Endodermal cell (in vitro differentiated cells): Measurements from ENCODE around the gene PHOX2A. TPM values are rescaled to one million over a fixed set of nuclear protein-coding genes. Genes with fewer than 3 reads are reported as not detected.

Source experiments
- DNase-seq: peaks from one replicate; pipeline ENCODE4 v3.0.0-alpha.2; 2017
- H3K27ac ChIP-seq: 2 replicates; pipeline ENCODE4 v1.5.1; 2013; ENCODE audit warnings: mild to moderate bottlenecking, low read depth, low read length, moderate library complexity
- H3K27me3 ChIP-seq: 2 replicates; pipeline ENCODE4 v1.6.1; 2013; ENCODE audit warnings: mild to moderate bottlenecking, low read length, moderate library complexity; ENCODE audit not compliant: insufficient read depth, control insufficient read depth, poor library complexity, severe bottlenecking
- H3K36me3 ChIP-seq: 2 replicates; pipeline ENCODE4 v1.7.0; 2013; ENCODE audit warnings: mild to moderate bottlenecking, low read length, moderate library complexity; ENCODE audit not compliant: control insufficient read depth, insufficient read depth
- H3K4me1 ChIP-seq: one replicate; pipeline ENCODE4 v1.7.0; 2013; ENCODE audit warnings: low read length; ENCODE audit not compliant: control insufficient read depth, insufficient read depth
- H3K4me3 ChIP-seq: 2 replicates; pipeline ENCODE4 v1.5.1; 2013; ENCODE audit warnings: mild to moderate bottlenecking, low read length, moderate library complexity
- H3K9ac ChIP-seq: 2 replicates; pipeline ENCODE4 v1.6.1; 2013; ENCODE audit warnings: mild to moderate bottlenecking, low read length, moderate library complexity; ENCODE audit not compliant: poor library complexity, severe bottlenecking; ENCODE audit errors: extremely low read depth
- H3K9me3 ChIP-seq: 2 replicates; pipeline ENCODE4 v1.6.1; 2013; ENCODE audit warnings: mild to moderate bottlenecking, low read length, moderate library complexity; ENCODE audit not compliant: control insufficient read depth
- H3K27ac Mint-ChIP-seq: 2 replicates; pipeline ENCODE4 v1.8.0; 2020; ENCODE audit warnings: mixed read lengths
- H3K27me3 Mint-ChIP-seq: 2 replicates; pipeline ENCODE4 v1.8.0; 2021; ENCODE audit warnings: mild to moderate bottlenecking, mixed read lengths; ENCODE audit not compliant: insufficient read depth
- H3K36me3 Mint-ChIP-seq: 2 replicates; pipeline ENCODE4 v1.8.0; 2020; ENCODE audit warnings: low read depth, mixed read lengths
- H3K4me1 Mint-ChIP-seq: 2 replicates; pipeline ENCODE4 v1.8.0; 2020; ENCODE audit warnings: mixed read lengths
- H3K4me3 Mint-ChIP-seq: 2 replicates; pipeline ENCODE4 v1.8.0; 2020; ENCODE audit warnings: mild to moderate bottlenecking, moderate library complexity, mixed read lengths
- H3K9me3 Mint-ChIP-seq: 2 replicates; pipeline ENCODE4 v1.8.0; 2020; ENCODE audit warnings: mild to moderate bottlenecking, mixed read lengths
- whole genome bisulfite sequencing, 2 experiments: methylation state at CpG; one replicate each; pipeline versions ENCODE4 v1.1.5 to v1.1.7; 2013; ENCODE audit warnings: missing lambda C conversion rate in 2 of 2, mixed read lengths in 1 of 2; ENCODE audit not compliant: insufficient coverage in 1 of 2, insufficient read length in 1 of 2; 5-methylcytosine and 5-hydroxymethylcytosine counted together
- total RNA-seq, 2 donors: library from RNA; stranded (reverse); fragmentation: NEBNext Ultra II Directional in 1 of 2; extraction: Animal tissue kit (Norgen Biotek cat#: 25700) in 1 of 2; gene quantifications; 2 replicates in 1 of 2; 3 replicates in 1 of 2; pipeline ENCODE4 v1.2.1, GENCODE V29; 2021
- TF ChIP-seq, protein P1 (sequence below): fragments of 200-600 bp; sonication (generic); conservative IDR thresholded peaks from 2 replicates; pipeline ENCODE4 v1.5.0; 2021; ENCODE audit warnings: antibody characterized with exemption, mild to moderate bottlenecking

PHOX2A gene
- total RNA-seq, 2 donors from 2014 or later: 0.92 TPM; not detected in 1

DNA sequence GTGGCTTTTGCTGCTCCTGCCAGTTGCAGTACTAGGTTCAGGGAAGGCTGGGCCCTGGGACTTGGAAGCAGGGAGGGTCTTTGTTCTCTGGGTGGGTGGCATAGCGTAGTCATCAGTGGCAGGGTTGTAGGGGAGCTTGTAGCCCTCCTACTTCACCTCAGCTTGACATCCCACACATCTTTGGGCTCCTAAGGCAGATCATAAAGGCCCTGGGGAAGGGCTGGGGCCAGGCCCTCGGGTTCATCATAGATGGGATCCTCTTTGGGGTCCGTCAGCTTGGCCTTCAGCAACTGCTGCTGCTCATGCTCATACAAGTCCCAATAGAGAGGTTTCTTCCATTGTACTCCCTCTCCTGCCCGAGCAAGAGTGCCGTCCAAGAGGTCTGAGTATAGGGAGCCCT lies 6.0 kb upstream of the PHOX2A start:
- H3K4me3 ChIP-seq: no peak overlapping the region
- no peaks in the 10 kb centered on the region for H3K36me3 ChIP-seq
- H3K27me3 ChIP-seq: peaks cover 41% of the 10 kb centered on the region
- Mint-ChIP-seq H3K4me1 (peaks cover 5% of the 10 kb centered on the region), H3K36me3 (no peaks in the 10 kb centered on the region), H3K4me3 (no peak overlapping the region), H3K27me3 (peaks cover 40% of the 10 kb centered on the region), H3K27ac (no peak overlapping the region), H3K9me3 (no peaks in the 10 kb centered on the region)
- 93 to 100% methylated on average over 3 to 4 of the region's 5 CpGs for WGBS, 2 experiments
- H3K9ac ChIP-seq: no peak overlapping the region
- TF ChIP-seq, protein P1, sequence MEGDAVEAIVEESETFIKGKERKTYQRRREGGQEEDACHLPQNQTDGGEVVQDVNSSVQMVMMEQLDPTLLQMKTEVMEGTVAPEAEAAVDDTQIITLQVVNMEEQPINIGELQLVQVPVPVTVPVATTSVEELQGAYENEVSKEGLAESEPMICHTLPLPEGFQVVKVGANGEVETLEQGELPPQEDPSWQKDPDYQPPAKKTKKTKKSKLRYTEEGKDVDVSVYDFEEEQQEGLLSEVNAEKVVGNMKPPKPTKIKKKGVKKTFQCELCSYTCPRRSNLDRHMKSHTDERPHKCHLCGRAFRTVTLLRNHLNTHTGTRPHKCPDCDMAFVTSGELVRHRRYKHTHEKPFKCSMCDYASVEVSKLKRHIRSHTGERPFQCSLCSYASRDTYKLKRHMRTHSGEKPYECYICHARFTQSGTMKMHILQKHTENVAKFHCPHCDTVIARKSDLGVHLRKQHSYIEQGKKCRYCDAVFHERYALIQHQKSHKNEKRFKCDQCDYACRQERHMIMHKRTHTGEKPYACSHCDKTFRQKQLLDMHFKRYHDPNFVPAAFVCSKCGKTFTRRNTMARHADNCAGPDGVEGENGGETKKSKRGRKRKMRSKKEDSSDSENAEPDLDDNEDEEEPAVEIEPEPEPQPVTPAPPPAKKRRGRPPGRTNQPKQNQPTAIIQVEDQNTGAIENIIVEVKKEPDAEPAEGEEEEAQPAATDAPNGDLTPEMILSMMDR: no peak
- peaks cover 4% of the 10 kb centered on the region for H3K4me1 ChIP-seq
- peaks cover 5% of the 10 kb centered on the region for H3K9me3 ChIP-seq
- DNase-seq: no peak
- no peak overlapping the region for H3K27ac ChIP-seq

DNA sequence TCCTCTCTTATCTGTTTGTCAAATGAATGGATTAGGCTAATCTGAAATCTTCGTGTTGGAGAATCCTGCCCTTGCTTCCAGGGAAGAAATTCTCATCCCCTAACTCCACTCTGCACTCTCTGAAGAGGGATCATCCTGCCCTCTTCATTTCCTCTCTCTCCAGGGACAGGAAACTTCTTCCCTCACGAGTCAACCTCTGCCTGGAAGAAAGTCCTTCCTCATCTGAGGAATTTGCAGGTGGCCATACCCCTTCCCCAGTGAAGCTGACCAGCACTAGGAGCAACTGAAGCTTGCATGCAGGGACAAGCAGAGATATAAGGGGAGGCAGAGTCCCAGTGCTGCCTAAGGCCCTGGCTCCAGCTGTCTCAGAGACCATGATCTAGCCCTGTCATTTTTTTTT lies 3.6 kb upstream of the PHOX2A start:
- TF ChIP-seq, protein P1: no peak
- H3K4me1 Mint-ChIP-seq: peaks cover 8% of the 10 kb centered on the region
- no peaks in the 10 kb centered on the region for H3K9me3 Mint-ChIP-seq
- no peaks in the 10 kb centered on the region for H3K36me3 ChIP-seq
- WGBS, 2 experiments: 0 to 46% methylated on average over 1 to 2 of the region's 2 CpGs
- no peaks in the 10 kb centered on the region for H3K36me3 Mint-ChIP-seq
- no peak overlapping the region for H3K27ac Mint-ChIP-seq
- no peak overlapping the region for H3K9ac ChIP-seq
- H3K27ac ChIP-seq: no peak overlapping the region
- H3K9me3 ChIP-seq: no peaks in the 10 kb centered on the region
- H3K4me1 ChIP-seq: no peaks in the 10 kb centered on the region
- peaks cover 64% of the 10 kb centered on the region for H3K27me3 ChIP-seq
- no peak overlapping the region for H3K4me3 ChIP-seq
- peaks cover 43% of the 10 kb centered on the region for H3K27me3 Mint-ChIP-seq
- H3K4me3 Mint-ChIP-seq: no peak overlapping the region
- DNase-seq: no peak

DNA sequence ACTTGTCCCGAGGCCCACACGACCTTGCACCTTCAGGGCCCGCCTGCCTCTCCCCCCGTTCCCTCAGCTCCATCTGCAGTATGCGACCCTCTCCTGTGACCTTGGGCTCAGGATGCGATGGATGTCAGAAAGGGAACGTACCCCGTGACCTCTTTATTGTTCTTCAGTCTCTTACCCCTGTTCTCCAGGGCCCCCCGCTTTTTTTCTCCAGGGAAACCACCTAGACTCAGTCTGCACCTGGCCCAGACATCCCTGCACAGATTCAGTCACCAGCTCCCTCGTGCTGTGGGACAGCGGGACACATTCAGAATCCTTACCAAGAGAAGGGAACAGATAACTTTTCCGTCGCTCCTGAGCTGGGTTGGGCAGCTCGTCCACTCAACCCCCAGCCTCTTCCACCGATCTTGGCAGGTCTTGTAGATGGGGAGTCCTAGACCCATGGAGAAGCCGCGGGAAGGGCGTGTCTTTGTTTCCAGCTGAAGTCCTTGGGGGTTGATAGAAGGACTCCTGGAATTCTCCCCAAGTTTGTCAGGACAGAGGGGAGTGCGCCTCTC lies 1.4 kb upstream of the PHOX2A start:
- H3K36me3 ChIP-seq: no peaks in the 10 kb centered on the region
- Mint-ChIP-seq H3K36me3 (no peaks in the 10 kb centered on the region), H3K9me3 (no peaks in the 10 kb centered on the region), H3K4me3 (no peak overlapping the region), H3K27me3 (peaks cover 51% of the 10 kb centered on the region), H3K4me1 (peaks cover 9% of the 10 kb centered on the region), H3K27ac (no peak overlapping the region)
- WGBS, 2 experiments: 25 to 36% methylated on average over 8 to 19 of the region's 19 CpGs
- no peak overlapping the region for H3K9ac ChIP-seq
- H3K4me1 ChIP-seq: no peaks in the 10 kb centered on the region
- H3K4me3 ChIP-seq: no peak overlapping the region
- peak; percentile 52 for DNase-seq
- TF ChIP-seq, protein P1: no peak
- H3K27me3 ChIP-seq: peaks cover 86% of the 10 kb centered on the region
- no peaks in the 10 kb centered on the region for H3K9me3 ChIP-seq
- H3K27ac ChIP-seq: no peak overlapping the region
